Prostate gland (tissue), 2 donors: Measurements from ENCODE around the gene DLGAP4.

ENCODE experiments used
- CTCF ChIP-seq, 4 experiments: fragments of 200-600 bp in 2 of 4; fragments of 450-650 bp in 2 of 4; sonication (generic) in 2 of 4; IDR thresholded peaks; 1 replicate in 3 of 4; 2 replicates in 1 of 4; pipeline ENCODE4 v1.5.1; 2016 to 2019; ENCODE audit warnings: antibody characterized with exemption in 4 of 4, mild to moderate bottlenecking in 2 of 4, moderate library complexity in 2 of 4
- POLR2A ChIP-seq: fragments of 450-650 bp; IDR thresholded peaks from one replicate; pipeline ENCODE4 v1.6.1; 2016; ENCODE audit warnings: antibody characterized with exemption, mild to moderate bottlenecking

GRCh38 chr20:36455972-36456625, 150.0 kb downstream of the DLGAP4 start:
- no peak for TF ChIP-seq CTCF (IDR thresholded peaks at IDR 0.05)
- no peak for TF ChIP-seq POLR2A
